Hindlimb muscle (tissue), 1 donor: ENCODE results near the gene ADGRF3. TPM values are rescaled to one million over a fixed set of nuclear protein-coding genes. Genes with fewer than 3 reads are reported as not detected.
"Not testable (repeated sequence)": the region's sequence is repeated elsewhere in the genome, so short reads cannot be mapped to it uniquely, and the experiment has no call there.

Source experiments
- DNase-seq: peaks from one replicate; pipeline ENCODE4 v3.0.0-alpha.2; 2013
- polyA plus RNA-seq: library from polyadenylated mRNA; unstranded; fragments of 120-200 nt; gene quantifications from one replicate; pipeline ENCODE4 v1.2.1, GENCODE V29; 2013; ENCODE audit not compliant: insufficient read length

ADGRF3 gene
- polyA plus RNA-seq, 1 donor, result 0.58 TPM

DNA sequence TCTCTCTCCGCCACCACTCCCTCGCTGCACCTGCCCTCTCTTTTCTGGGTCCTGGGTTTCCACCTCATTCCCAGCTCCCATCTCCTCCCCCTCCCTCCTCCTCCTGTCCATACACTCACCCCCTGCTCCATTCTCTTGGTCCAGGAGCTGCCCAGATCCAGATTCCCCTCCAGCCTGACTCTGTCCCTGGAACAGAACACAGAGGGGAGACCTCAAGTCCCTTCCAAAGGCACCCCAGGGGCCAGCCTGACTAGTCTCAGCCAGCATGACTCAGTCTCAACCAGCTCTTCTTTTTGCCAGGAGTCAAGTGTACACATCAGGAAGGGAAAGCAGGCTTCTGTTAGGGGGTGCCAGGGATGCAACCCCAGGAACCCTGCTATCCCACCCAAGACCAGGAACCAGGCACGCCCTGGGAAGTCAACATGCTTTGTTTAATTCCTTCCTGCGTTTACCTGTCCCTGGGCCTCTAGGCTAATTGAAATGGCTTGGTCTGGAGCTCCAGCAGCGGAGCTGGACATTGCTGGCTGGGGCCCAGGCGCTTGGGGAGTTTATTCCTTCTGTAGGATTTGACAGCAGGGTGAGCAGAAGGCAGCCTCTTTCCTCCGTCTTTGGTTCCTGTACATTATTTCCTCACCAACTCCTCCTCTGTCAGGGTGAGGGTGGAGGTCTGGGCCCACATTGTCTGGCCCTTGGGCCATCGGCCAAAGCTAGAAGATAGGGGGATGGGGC is 29.0 kb downstream of the ADGRF3 start:
- no peak for DNase-seq

DNA sequence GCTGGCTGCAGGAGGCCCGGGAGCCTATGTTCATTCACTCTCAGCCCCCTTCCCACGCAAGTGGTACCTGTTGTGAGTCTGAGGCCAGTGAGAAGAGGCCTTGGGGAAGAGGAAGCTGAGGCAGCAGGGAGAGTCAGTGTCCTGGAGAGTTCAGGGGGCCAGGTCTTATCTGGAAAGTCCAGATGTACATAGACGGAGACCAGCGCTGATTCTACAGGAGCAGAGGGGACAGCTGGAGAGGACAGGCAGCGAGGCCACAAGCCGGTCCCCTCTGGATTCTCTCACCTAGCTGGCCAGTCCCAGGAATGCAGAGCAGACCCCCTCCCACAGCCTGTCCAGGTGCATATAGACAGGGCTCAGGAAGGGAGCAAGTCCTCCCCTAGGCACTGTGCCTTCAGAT is 29.7 kb downstream of the ADGRF3 start:
- no peak for DNase-seq

DNA sequence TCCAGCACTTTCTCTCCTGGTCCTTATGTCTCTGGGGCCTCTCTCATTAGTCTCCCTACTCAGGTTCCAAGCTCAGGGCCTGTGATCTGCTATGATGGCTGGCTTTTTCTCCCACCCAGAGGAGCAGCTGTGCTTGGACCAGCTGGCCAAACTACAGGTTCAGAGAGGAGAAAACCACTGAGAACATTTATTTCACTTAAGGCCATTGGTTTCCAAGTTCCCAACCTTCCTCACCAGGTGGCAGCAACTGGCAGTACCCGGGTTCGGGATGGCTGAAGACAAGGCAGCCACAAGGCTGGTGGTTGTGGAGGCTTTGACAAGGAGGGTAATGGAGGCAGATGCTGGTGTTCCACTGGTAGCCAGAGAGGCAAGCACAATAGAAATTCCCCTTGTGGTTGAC is 30.5 kb downstream of the ADGRF3 start:
- no peak for DNase-seq

DNA sequence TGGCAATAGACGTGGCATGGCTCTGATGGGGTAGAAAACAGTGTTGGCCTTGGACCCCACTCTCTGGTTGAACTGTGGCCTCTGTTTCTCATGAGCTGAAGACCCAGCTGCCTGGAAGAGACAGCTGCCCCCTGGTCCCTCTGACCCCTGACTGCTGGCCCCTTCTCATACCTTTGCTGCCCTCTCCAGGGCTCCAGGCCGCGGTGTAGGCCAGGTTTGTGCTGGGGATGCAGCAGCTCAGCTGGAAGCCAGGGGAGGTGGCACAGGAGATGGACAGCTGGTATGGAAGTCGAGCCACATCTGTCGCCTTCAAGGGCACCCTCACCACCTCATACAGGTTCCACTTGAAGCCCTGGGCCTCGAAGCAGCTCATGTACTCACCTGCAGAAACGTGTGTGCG is 32.3 kb downstream of the ADGRF3 start:
- DNase-seq, result no peak

DNA sequence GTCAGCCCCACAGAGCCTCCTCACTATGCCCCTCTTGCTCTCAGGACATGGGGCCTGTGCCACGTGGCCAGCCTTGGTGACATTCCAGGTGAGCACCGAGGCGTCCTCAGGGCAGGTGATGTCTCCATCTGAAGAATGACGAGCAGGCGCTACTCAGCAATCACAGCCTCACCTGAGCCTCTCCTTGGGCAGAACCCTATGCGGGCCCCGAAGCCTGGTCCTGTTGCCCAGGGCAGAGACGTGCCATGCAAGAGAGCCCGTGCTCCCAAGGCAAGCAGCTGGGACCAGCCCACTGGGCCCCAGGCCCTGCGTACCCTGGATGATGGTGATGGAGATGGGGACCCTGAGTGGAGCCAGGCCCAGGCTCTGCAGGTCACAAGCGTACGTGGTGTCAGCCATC is 33.1 kb downstream of the ADGRF3 start:
- no peak for DNase-seq

DNA sequence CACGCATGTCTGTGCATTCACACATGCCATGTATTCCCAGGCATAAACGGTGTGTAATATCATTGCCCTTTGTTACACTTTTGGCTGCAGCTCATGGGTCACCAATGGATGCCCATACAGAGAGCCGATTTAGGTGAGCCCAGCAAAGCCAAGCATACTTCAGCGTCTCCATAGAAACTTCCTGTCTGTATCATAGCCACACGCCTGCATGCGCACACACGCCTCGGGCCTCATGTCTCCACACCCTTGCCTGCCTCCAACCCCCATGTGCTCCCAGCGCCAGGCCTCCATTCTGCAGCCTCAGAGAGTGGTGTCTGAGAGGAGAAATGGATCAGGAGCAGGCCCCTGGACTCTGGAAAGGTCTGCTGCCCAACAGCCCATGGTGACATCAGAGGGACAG is 34.1 kb downstream of the ADGRF3 start:
- DNase-seq, result no peak

DNA sequence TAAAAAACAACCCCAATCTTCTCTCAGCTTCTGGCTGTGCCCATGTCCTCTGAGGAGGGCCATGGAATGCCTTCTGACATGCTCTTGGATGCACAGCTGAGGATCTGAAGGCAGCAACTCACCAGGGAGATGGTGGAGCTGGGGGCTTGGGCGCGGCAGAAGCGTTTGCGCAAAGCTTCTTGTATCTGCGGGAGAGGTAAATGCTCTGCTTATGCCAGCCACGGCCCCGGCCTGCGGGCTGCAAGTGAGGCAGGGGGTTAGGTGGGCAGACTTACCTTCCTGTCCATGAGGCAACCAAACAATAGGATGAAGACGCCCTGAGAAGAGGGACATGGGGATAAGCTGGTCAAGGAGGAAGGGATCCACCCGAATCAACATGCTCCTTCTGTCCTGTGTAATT is 36.7 kb downstream of the ADGRF3 start:
- no peak for DNase-seq

DNA sequence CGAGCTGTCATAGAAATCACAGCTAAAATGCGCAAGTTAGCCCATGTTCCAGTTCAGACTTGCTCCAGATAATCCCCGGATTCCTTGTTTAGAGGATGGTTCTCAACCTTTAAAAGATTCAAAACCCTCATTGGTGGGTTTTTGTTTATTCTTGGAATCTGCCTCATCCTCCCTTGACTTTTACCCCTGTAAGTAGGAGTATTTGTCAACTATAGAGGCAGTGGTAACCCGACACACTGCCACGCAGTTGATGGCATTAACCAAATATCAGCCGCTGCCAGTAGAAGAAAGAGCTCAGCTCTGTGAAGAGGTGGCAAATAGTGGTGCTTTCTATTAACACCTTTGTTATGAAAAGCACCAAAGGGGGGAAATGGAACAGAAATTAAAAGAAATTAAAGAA is 41.0 kb downstream of the ADGRF3 start:
- no peak for DNase-seq

DNA sequence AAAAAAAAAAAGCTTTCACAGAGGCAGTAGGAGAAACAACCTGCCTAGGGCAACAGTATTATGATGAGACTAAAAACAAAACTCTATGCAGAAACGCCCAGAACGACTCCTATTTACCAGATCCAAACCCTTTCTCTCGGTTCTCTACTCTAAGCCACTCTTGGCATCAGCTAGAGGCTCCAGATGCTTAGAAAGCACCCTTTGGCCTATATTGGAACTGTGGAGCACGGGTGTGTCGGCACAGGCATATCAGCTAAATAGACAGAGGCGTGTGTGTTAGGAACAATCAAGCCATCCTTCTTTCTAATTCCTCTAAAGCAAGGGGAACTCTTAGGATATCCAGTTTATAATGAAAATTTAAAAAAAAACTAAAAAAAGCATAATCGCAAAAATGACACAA is 41.5 kb downstream of the ADGRF3 start:
- not testable (repeated sequence) for DNase-seq

DNA sequence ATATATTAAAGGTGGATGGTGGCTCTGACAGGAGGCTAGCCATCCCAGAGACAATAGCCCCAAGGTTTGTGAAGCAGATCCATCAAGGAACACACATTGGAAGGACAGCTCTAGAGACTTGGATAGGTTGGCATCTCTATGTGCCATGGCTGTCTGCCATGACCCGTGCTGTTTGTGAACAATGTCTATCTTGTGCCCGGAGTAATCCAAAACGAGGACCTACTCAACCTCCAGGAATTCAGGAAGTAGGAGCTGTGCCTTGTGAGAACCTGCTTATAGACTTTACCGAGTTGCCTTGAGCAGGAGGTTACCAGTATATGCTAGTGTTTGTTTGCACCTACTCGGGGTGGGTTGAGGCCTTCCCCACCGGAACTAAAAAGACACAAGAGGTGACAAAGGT is 43.7 kb downstream of the ADGRF3 start:
- no peak for DNase-seq

DNA sequence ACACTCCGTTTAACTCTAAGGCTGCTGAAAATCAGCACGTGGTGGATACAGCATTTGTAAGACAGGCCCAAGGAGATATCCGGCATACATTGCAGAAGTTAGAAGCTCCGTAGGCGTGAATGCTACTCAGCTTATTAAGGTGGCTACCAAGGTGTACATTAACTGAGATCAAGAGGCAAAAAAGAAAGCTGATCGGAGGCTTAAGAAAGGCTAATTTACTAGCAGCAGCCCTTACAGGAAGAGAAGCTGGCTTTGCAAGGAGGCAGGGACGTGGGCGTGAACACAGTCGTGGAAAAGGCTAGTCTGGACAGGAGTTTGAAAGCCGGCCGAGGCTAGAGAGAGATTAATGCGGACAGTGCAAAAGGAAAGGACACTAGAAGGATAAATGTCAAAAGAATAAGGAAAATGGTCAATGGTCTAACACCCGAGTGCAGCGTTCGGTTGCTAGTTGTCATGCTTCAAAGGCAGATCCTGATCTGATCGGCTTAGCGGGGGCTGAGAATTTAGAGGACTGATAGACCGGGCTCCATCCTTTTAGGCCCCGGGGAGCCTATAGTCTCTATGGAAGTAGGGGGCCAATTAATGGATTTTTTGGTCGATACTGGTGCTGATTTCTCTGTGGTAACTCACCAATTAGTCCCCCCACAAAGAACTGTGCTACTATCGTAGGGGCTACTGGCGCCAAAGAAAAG is 46.2 kb downstream of the ADGRF3 start:
- peak; percentile 36 for DNase-seq

DNA sequence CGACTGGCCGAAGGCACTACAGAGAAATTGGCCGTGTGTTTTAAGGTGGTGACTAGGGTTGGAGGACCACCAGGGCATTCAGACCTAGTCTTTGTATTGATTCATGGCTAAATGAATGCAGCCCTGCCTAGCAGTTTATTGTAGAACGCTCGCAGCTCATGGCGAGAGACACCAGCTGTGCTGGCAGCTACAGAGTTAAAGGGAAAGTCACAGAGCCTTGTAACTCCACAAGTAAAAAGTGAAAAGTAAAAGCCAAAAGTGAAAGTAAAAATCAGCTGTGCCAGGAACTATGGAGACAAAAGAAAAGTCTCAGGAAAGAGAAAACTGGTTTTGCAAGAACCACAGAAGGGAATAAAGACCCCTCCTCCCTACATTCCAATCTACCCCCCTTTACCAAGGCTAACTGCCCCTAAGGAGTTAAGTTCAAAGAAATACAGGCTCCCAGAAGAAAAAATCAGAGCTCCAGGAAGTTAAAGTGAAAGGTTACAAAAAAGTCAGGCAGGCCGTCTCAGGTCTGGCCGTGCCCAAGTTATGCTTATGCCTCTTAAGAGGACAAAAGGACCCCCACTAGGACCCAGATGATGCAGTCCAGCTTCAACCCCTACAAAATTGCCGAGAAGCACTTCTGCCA is 47.0 kb downstream of the ADGRF3 start:
- peak; percentile 59 for DNase-seq

DNA sequence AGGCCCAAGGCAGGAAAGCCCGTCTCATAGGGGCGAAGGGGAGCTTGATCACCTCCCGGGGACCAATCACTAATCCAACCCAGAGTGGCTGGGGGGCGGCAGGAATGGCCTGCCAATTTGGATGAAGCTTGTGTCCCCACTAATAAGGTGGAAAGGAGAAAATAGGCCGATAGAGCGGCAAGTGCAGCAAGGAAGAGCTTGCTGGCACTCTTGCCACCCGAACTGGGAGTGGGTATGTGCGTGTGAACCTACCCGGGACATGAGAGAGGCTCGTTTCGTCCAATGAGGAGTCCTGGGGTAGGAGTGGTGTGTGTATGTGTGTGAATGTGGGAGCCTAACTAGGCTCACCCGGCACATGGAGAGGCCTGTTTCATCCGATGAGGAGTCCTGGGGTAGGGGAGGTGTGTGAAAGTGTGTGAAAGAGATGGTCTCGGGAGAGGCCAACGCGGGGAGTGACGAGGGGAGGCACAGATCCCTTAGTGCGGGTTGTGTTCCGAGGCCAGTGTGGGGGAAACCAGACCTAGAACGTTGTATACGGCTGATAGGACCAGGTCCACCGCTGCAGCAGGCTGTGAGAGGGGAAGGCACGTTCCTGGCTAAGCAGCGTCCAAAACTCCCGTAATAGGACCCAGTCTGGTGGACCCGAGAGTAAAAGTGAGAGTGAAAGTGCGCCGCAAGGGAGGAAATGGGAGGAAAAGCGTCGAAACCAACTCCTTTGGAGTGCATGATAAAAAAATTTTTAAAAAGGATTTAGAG is 47.8 kb downstream of the ADGRF3 start:
- peak; percentile 47 for DNase-seq

DNA sequence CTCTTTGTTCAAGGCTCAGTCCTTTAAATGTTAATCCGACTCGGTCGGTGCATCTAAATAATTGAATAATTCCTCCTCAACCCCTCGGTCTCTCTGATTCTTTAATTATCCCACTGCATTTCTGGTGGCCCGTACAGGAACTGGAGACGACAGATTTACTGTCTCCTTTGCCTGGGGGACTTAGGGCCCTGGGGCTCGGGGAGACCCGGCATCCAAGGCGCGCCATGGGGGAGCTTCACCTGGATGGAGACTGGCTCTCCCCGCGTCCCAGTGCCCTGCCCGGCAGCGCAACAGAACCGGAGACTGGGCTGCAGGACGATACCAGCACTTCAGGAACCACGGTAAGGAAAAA is 48.3 kb downstream of the ADGRF3 start:
- DNase-seq, result no peak

DNA sequence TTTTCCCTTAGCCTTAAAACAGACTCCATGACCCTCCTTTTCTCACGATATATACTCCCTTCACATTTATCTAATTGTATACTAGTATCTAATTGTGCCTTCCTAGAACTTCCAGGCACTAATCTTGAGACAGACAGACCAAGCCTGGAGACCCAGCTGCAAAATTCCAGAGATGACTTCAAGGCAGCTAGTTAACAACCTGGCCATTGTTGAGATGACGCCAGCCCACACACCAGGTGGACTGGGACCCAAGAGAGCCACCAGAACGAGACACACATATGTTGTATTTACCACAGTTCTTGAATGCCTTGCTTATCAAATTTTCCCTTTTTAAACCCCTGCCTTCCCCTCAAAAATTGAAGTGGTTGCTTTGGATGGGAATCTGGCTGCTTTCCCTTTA is 49.5 kb downstream of the ADGRF3 start:
- no peak for DNase-seq

DNA sequence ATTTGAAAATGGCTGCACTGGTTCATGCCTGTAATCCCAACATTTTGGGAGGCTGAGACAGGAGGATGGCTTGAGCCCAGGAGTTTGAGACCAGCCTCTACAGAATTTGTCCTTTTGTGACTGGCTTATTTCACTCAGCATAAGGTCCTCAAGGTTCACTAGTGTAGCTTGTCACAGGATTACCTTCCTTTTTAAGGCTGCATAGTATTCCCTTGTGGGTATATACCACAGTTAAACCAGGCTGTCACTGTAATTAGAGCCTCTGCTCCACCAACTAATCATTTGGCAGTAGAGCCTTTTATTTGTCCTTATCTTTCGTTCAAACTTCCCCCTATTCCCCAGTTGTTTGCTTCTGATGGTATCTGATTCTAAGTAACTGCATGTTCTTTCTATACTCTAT is 51.1 kb downstream of the ADGRF3 start:
- no peak for DNase-seq

DNA sequence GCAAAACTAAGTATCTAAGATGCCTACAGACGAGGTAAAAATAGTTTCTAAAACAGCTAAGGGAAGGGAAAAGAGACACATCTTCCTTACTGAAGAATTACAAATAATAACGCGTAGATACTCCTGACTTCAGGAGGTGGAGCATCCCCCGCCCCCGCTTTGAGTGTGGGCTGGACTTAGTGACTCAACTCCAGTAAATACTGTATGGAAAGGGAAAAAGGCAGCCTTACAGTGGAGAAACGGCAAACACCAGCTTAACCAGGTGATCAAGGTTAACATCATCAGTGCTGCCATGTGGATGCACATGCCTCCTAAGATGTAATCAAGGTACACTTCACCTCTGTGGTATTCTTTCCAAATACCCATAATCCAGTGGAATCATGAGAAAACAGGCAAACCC is 53.9 kb downstream of the ADGRF3 start:
- DNase-seq, result no peak

DNA sequence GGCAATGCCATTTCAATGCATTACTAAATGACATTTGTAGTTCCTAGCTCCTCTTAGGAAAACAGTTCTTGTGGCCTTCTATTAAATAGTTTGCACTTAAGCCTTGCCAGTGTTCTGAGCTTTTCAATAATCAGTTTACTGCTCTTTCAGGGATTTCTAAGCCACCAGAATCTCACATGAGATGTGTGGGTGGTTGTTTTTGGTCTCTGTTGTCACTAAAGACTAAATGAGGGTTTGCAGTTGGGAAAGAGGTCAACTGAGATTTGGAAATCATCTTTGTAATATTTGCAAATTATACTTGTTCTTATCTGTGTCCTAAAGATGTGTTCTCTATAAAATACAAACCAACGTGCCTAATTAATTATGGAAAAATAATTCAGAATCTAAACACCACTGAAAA is 56.6 kb downstream of the ADGRF3 start:
- no peak for DNase-seq

DNA sequence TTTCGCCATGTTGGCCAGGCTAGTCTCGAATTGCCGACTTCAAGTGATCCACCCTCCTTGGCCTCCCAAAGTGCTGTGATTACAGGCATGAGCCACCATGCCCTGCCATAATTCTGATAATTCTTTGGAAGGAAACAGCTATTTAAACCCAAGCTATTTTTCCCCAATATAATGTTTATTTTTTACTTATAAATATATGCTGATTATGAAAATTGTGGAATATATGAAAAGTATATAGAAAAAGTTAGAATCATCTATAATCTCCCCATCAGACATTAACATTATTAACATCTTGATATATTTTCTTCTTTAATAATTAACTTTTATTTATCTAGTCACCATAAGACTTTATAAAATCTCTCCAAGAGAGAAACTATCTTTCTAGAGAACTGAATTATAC is 60.7 kb downstream of the ADGRF3 start:
- no peak for DNase-seq

DNA sequence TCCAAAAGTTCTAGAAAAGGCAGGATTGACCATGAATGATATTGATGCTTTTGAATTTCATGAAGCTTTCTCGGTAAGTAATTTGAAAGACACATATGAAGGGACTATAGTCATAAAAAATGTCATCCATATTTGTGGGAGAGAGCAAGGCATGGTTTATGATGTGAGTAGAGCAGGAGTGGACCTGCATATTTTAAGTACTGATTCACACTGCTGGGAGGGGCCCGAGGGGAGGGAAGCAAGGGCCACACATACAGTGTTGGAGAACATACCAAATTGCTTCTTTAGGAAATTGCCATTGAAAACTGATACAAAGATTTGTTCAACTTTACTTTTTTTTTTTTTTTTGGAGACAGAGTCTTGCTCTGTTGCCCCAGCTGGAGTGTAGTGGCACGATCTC is 62.5 kb downstream of the ADGRF3 start:
- DNase-seq, result no peak

DNA sequence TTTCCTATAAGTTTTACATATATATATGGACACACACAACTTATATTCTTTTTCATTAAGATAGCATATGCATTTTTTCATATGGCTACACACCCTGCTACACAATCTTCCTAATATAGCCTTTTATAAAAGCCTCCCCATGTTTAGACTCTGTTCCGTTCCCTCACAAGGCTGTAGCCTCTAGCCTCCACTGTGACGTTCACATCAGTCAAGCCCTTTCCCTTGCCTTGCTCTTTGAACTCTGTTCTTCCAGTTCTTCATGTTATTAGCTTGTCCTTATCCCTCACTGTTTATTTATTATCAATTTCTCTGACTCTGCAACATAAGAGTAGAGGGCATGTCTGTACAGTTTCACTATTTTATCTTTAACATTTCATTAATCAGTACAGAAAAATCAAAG is 63.0 kb downstream of the ADGRF3 start:
- no peak for DNase-seq

DNA sequence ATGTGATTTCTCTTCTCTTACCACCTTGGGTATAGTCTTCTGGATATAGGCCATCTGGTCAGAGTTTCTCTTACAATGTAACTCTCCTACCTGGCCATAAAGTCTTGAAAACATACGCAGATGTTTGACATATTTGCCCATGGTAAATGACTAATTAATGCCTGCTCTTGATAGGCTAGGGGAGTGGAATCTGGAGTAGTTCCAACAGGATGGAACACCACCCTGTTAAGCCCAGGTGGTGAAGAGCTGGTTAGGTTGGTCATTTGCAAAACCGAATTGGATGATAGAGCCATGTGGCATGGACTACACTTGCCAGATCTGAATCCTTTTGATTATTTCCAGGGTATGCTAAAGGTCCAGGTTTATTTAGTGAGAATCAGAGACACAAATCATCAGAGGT is 65.4 kb downstream of the ADGRF3 start:
- no peak for DNase-seq

DNA sequence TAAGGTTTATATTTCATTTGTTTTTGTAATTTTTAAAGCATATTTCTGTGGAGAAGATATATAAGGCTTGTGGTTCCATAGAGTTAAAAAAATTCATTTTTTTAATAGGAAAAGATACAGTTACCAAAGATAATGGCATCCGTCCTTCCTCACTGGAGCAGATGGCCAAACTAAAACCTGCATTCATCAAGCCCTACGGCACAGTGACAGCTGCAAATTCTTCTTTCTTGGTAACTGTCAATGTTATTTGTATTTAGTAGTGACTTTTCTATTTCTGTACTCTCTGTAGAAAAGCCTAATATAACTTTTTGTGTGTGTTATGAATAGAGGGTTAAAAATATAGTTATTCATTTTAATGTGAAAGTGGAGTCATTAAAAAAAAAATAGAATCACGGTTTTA is 66.7 kb downstream of the ADGRF3 start:
- DNase-seq, result no peak
